HepG2 (cell line): ENCODE results near the gene STMND1.

Source experiments
- EZH2 ChIP-seq: conservative IDR thresholded peaks from 2 replicates; pipeline ENCODE4 v1.6.1; 2012; ENCODE audit warnings: mild to moderate bottlenecking, low read depth, low read length, moderate library complexity
- NFRKB ChIP-seq: fragments of 450-650 bp; IDR thresholded peaks from 2 replicates; pipeline ENCODE4 v1.6.1; 2017
- POLR2AphosphoS5 ChIP-seq: IDR thresholded peaks from 2 replicates; pipeline ENCODE4 v1.6.1; 2012; ENCODE audit warnings: low read depth, low read length

DNA sequence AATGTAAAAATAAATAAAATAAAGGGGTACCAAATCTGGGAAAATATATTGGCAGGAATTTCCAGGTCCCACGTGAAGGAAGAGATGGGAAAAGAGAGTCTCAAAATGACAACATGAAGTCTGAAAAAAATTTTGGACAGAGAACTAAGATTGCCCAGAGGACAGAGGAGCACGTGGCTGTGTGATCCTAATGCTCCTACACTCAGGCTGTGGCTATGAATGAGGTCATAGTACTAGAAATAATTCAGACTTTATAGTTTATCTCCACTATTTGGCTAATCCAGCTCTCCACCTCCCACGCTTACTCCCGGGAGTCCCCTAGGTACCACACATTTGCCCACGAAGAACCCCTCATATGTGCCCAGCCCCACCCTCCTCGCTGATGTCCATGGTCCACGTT, 42.8 kb upstream of the STMND1 start:
- no peak for TF ChIP-seq EZH2
- TF ChIP-seq NFRKB: no peak
- no peak for TF ChIP-seq POLR2AphosphoS5
